Measurements from ENCODE around the gene KLHDC1. TPM values are rescaled to one million over a fixed set of nuclear protein-coding genes. Genes with fewer than 3 reads are reported as not detected.

KLHDC1 gene
- total RNA-seq, 1 donor from 2014 or later, result 0.99 TPM

GRCh38 chr14:49754570-49755097 is 61.7 kb downstream of the KLHDC1 start:
- DNase-seq (ENCODE audit: low spot score), result no peak
- Mint-ChIP-seq H3K9me3 (no peaks in the 10 kb centered on the region), H3K27me3 (ENCODE audit: insufficient read depth, low read depth) (peaks cover 4% of the 10 kb centered on the region), H3K27ac (no peak overlapping the region), H3K4me3 (no peak overlapping the region), H3K4me1 (no peaks in the 10 kb centered on the region), H3K36me3 (no peaks in the 10 kb centered on the region)
- Histone ChIP-seq H2AFZ (replicated peaks) (no peak overlapping the region), H3K79me2 (ENCODE audit: low read depth) (no peaks in the 10 kb centered on the region), H3K9me3 (ENCODE audit: low read depth) (no peaks in the 10 kb centered on the region), H3K36me3 (no peaks in the 10 kb centered on the region), H3K9ac (no peak overlapping the region), H4K20me1 (ENCODE audit: low read depth) (no peaks in the 10 kb centered on the region), H3K4me1 (no peaks in the 10 kb centered on the region), H3K27ac (no peak overlapping the region), H3F3A (ENCODE audit: low read depth) (no peaks in the 10 kb centered on the region), H3K27me3 (no peaks in the 10 kb centered on the region), H3K4me3 (no peak overlapping the region), H3K4me2 (no peak overlapping the region)
- TF ChIP-seq CTCF (IDR thresholded peaks at IDR 0.05) (no peak), EZH2phosphoT487 (IDR thresholded peaks at IDR 0.05) (no peak), EZH2 (IDR thresholded peaks at IDR 0.05) (no peak)

GRCh38 chr14:49755378-49755777 is 62.5 kb downstream of the KLHDC1 start:
- Histone ChIP-seq H3K36me3 (no peaks in the 10 kb centered on the region), H2AFZ (replicated peaks) (no peak overlapping the region), H4K20me1 (ENCODE audit: low read depth) (no peaks in the 10 kb centered on the region), H3K9me3 (ENCODE audit: low read depth) (no peaks in the 10 kb centered on the region), H3K79me2 (ENCODE audit: low read depth) (no peaks in the 10 kb centered on the region), H3K9ac (no peak overlapping the region), H3K27me3 (no peaks in the 10 kb centered on the region), H3F3A (ENCODE audit: low read depth) (no peaks in the 10 kb centered on the region), H3K27ac (no peak overlapping the region), H3K4me3 (no peak overlapping the region), H3K4me2 (no peak overlapping the region), H3K4me1 (no peaks in the 10 kb centered on the region)
- H3K36me3 Mint-ChIP-seq, result no peaks in the 10 kb centered on the region
- no peaks in the 10 kb centered on the region for H3K4me1 Mint-ChIP-seq
- peaks cover 4% of the 10 kb centered on the region for H3K27me3 Mint-ChIP-seq (ENCODE audit: insufficient read depth, low read depth)
- H3K4me3 Mint-ChIP-seq, result no peak overlapping the region
- no peak overlapping the region for H3K27ac Mint-ChIP-seq
- no peaks in the 10 kb centered on the region for H3K9me3 Mint-ChIP-seq
- TF ChIP-seq CTCF (IDR thresholded peaks at IDR 0.05) (no peak), EZH2 (IDR thresholded peaks at IDR 0.05) (no peak), EZH2phosphoT487 (IDR thresholded peaks at IDR 0.05) (no peak)
- DNase-seq (ENCODE audit: low spot score), result no peak

GRCh38 chr14:49761839-49762551 is 69.1 kb downstream of the KLHDC1 start:
- Histone ChIP-seq H3K4me1 (peaks cover 4% of the 10 kb centered on the region), H4K20me1 (ENCODE audit: low read depth) (no peaks in the 10 kb centered on the region), H3K4me3 (no peak overlapping the region), H3K4me2 (no peak overlapping the region), H3K9me3 (ENCODE audit: low read depth) (no peaks in the 10 kb centered on the region), H3K9ac (no peak overlapping the region), H3K36me3 (no peaks in the 10 kb centered on the region), H3F3A (ENCODE audit: low read depth) (peaks cover 5% of the 10 kb centered on the region), H3K27ac (no peak overlapping the region), H3K27me3 (no peaks in the 10 kb centered on the region), H3K79me2 (ENCODE audit: low read depth) (no peaks in the 10 kb centered on the region), H2AFZ (replicated peaks) (no peak overlapping the region)
- Mint-ChIP-seq H3K36me3 (no peaks in the 10 kb centered on the region), H3K4me3 (no peak overlapping the region), H3K4me1 (peaks cover 4% of the 10 kb centered on the region), H3K27me3 (ENCODE audit: insufficient read depth, low read depth) (peaks cover 3% of the 10 kb centered on the region), H3K27ac (no peak overlapping the region), H3K9me3 (no peaks in the 10 kb centered on the region)
- TF ChIP-seq CTCF (IDR thresholded peaks at IDR 0.05), result no peak
- TF ChIP-seq EZH2 (IDR thresholded peaks at IDR 0.05), result no peak
- TF ChIP-seq EZH2phosphoT487 (IDR thresholded peaks at IDR 0.05), result no peak
- DNase-seq (ENCODE audit: low spot score), result no peak
